GM23338 (cell line): ENCODE results near the gene SIGMAR1. TPM values are rescaled to one million over a fixed set of nuclear protein-coding genes. Genes with fewer than 3 reads are reported as not detected.

Experiments used
- ATAC-seq: fragments of 200-7000 bp; cut with Tn5 transposase; 3 replicates; pipeline ENCODE4 v1.9.1; 2020
- DNase-seq: peaks from one replicate; pipeline ENCODE4 v3.0.0-alpha.2; 2015; ENCODE audit warnings: low spot score
- H2AFZ ChIP-seq: fragments of 200-600 bp; sonication (generic); 2 replicates; pipeline ENCODE4 v1.8.0; 2016; ENCODE audit warnings: antibody characterized with exemption, mild to moderate bottlenecking, moderate library complexity
- H3F3A ChIP-seq: fragments of 200-600 bp; sonication (generic); replicated peaks from 2 replicates; pipeline ENCODE4 v1.8.0; 2017; ENCODE audit warnings: antibody characterized with exemption, mixed run types, low read depth
- H3K27ac ChIP-seq: fragments of 200-600 bp; sonication (generic); 2 replicates; pipeline ENCODE4 v1.6.1; 2016; ENCODE audit warnings: low read depth
- H3K27me3 ChIP-seq: fragments of 200-600 bp; sonication (generic); 2 replicates; pipeline ENCODE4 v1.8.0; 2016; ENCODE audit warnings: mild to moderate bottlenecking, mixed run types, moderate library complexity; ENCODE audit not compliant: insufficient read depth
- H3K36me3 ChIP-seq: fragments of 200-600 bp; sonication (generic); 2 replicates; pipeline ENCODE4 v1.8.0; 2016; ENCODE audit warnings: mild to moderate bottlenecking; ENCODE audit not compliant: insufficient read depth
- H3K4me1 ChIP-seq: fragments of 200-600 bp; sonication (generic); 2 replicates; pipeline ENCODE4 v1.8.0; 2016; ENCODE audit warnings: mild to moderate bottlenecking, moderate library complexity; ENCODE audit not compliant: insufficient read depth
- H3K4me2 ChIP-seq: fragments of 200-600 bp; sonication (generic); 2 replicates; pipeline ENCODE4 v1.7.1; 2017; ENCODE audit warnings: mixed run types
- H3K4me3 ChIP-seq: fragments of 200-600 bp; sonication (generic); 2 replicates; pipeline ENCODE4 v1.6.1; 2016; ENCODE audit warnings: mixed run types
- H3K79me2 ChIP-seq: fragments of 200-600 bp; sonication (generic); replicated peaks from 2 replicates; pipeline ENCODE4 v1.8.0; 2017; ENCODE audit warnings: mild to moderate bottlenecking; ENCODE audit not compliant: insufficient read depth
- H3K9me2 ChIP-seq: fragments of 200-600 bp; sonication (generic); 2 replicates; pipeline ENCODE4 v1.8.0; 2017; ENCODE audit not compliant: insufficient read depth
- H4K20me1 ChIP-seq: fragments of 200-600 bp; sonication (generic); replicated peaks from 2 replicates; pipeline ENCODE4 v1.8.0; 2017; ENCODE audit warnings: mild to moderate bottlenecking; ENCODE audit not compliant: insufficient read depth
- H3K27ac Mint-ChIP-seq: 2 replicates; pipeline ENCODE4 v1.8.0; 2020; ENCODE audit warnings: inconsistent platforms, mild to moderate bottlenecking, moderate library complexity, mixed read lengths
- H3K27me3 Mint-ChIP-seq: 3 replicates; pipeline ENCODE4 v1.8.0; 2022; ENCODE audit warnings: low read depth, mild to moderate bottlenecking, moderate library complexity, mixed read lengths, inconsistent platforms; ENCODE audit not compliant: insufficient read depth, poor library complexity
- H3K36me3 Mint-ChIP-seq: 3 replicates; pipeline ENCODE4 v1.8.0; 2021; ENCODE audit warnings: low read depth, mild to moderate bottlenecking, inconsistent platforms, moderate library complexity, mixed read lengths
- H3K4me1 Mint-ChIP-seq: 3 replicates; pipeline ENCODE4 v1.8.0; 2020; ENCODE audit warnings: mild to moderate bottlenecking, inconsistent platforms, mixed read lengths
- H3K4me3 Mint-ChIP-seq: 3 replicates; pipeline ENCODE4 v1.8.0; 2021; ENCODE audit warnings: moderate library complexity, mild to moderate bottlenecking, inconsistent platforms, mixed read lengths
- H3K9me3 Mint-ChIP-seq: 3 replicates; pipeline ENCODE4 v1.8.0; 2020; ENCODE audit warnings: moderate library complexity, mild to moderate bottlenecking, inconsistent platforms, mixed read lengths
- CREB1 ChIP-seq: fragments of 250-450 bp; sonication (Bioruptor Pico); IDR thresholded peaks from 2 replicates; pipeline ENCODE4 v1.5.0; 2020; ENCODE audit warnings: low read depth, mild to moderate bottlenecking, moderate library complexity
- EZH2 ChIP-seq: fragments of 200-600 bp; sonication (generic); IDR thresholded peaks from one replicate; pipeline ENCODE4 v1.8.0; 2017; ENCODE audit warnings: antibody characterized with exemption, mild to moderate bottlenecking, low read depth; ENCODE audit not compliant: unreplicated experiment
- EZH2phosphoT487 ChIP-seq: fragments of 200-600 bp; sonication (generic); IDR thresholded peaks from one replicate; pipeline ENCODE4 v1.8.1; 2018; ENCODE audit warnings: antibody characterized with exemption; ENCODE audit not compliant: unreplicated experiment
- JUNB ChIP-seq: IDR thresholded peaks from one replicate; pipeline ENCODE4 v1.6.1; 2016; ENCODE audit warnings: antibody characterized with exemption; ENCODE audit not compliant: unreplicated experiment
- REST ChIP-seq: IDR thresholded peaks from one replicate; pipeline ENCODE4 v1.6.1; 2018; ENCODE audit warnings: antibody characterized with exemption; ENCODE audit not compliant: unreplicated experiment
- ZNF114 ChIP-seq: fragments of 250-450 bp; sonication (Bioruptor Pico); IDR thresholded peaks from 2 replicates; pipeline ENCODE4 v1.5.0; 2020; ENCODE audit warnings: mild to moderate bottlenecking, moderate library complexity
- ZNF331 ChIP-seq: fragments of 250-450 bp; sonication (Bioruptor Pico); IDR thresholded peaks from 2 replicates; pipeline ENCODE4 v1.5.0; 2020; ENCODE audit warnings: low read depth, mild to moderate bottlenecking, moderate library complexity
- polyA plus RNA-seq: library from polyadenylated mRNA; unstranded; fragments of >200 nt; fragmentation: Nextera tagmentation; extraction: Ambion mirVana; gene quantifications from 2 replicates; pipeline ENCODE4 v1.2.1, GENCODE V29; 2016
- total RNA-seq: library from RNA; depleted of rRNA; stranded (reverse); fragments of >200 nt; shearing (Covaris generic); gene quantifications from 2 replicates; pipeline ENCODE4 v1.2.3, GENCODE V29; 2014
- TF ChIP-seq, protein P1 (sequence below): IDR thresholded peaks from 2 replicates; pipeline ENCODE4 v1.6.1; 2016; ENCODE audit warnings: antibody characterized with exemption
- TF ChIP-seq, protein P2 (sequence below), 2 experiments: fragments of 200-600 bp in 1 of 2; sonication (generic) in 1 of 2; conservative IDR thresholded peaks; 2 replicates each; pipeline versions ENCODE4 v1.5.1 to v1.6.1; 2016 to 2017; ENCODE audit warnings: antibody characterized with exemption in 2 of 2, low read depth in 2 of 2, mild to moderate bottlenecking in 2 of 2, moderate library complexity in 1 of 2

SIGMAR1 gene
- total and polyA plus RNA-seq, 2 experiments from 2014 or later = 82.3 to 167 TPM

GRCh38 chr9:34646211-34647083, 8.9 kb upstream of the SIGMAR1 start, which contains the start of gene GALT (continued):
- TF ChIP-seq ZNF114 (no peak), REST (no peak), EZH2phosphoT487 (no peak)

DNA sequence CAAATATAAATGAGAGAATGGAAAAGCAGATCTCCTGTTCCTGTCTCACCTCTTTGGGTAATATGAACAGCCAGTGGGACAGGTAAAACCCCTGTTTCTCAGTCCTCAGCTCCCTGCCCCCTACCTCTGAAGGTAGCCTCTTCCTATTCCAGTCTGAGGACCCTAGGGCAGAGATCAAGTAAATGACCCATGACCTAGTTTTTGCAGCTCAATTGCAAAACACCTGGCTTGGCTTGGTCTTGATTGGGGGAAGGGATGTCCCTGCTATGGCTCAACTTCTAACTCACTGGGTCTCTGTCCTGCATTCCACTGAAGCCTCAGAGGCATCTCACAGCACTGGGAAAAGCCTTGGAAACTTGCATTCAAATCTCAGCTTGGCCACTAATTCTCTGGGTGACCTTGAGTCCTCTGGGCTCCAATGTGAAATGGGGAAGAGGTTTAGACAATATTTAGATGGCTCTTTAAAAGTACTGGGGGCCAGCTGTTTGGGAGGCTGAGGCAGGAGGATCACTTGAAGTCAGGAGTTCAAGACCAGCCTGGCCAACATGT, 7.3 kb upstream of the SIGMAR1 start:
- no peaks in the 10 kb centered on the region for H3K9me2 ChIP-seq

More for the DNA sequence above, 7.3 kb upstream of the SIGMAR1 start:
- peaks cover 3% of the 10 kb centered on the region; the same call in 1 of the 2 replicates for H3K36me3 ChIP-seq
- DNase-seq = peak; percentile 56
- no peak overlapping the region for H3K4me3 ChIP-seq
- H3K27me3 Mint-ChIP-seq = peaks cover 9% of the 10 kb centered on the region
- H3K27me3 ChIP-seq = no peaks in the 10 kb centered on the region
- H3K4me1 Mint-ChIP-seq = peaks cover 34% of the 10 kb centered on the region
- H4K20me1 ChIP-seq = no peaks in the 10 kb centered on the region; the same call in 1 of the 2 replicates
- peaks cover 24% of the 10 kb centered on the region for H3K4me1 ChIP-seq
- H3F3A ChIP-seq = peaks cover 8% of the 10 kb centered on the region; the same call in 1 of the 2 replicates
- peak overlapping the region; percentile 42; the same call in 2 of the 3 replicates for H3K4me3 Mint-ChIP-seq
- H3K4me2 ChIP-seq = 0 out of 2 replicates have a peak overlapping the region, but pooled peaks have one; percentile 61
- peaks cover 24% of the 10 kb centered on the region for H3K36me3 Mint-ChIP-seq
- peak overlapping the region; percentile 80; the same call in 1 of the 2 replicates for H2AFZ ChIP-seq
- no peaks in the 10 kb centered on the region; the same call in 2 of the 3 replicates for H3K9me3 Mint-ChIP-seq
- ATAC-seq = peak; percentile 6; the same call in 2 of the 3 replicates
- no peak overlapping the region for H3K27ac ChIP-seq
- TF ChIP-seq EZH2 (no peak), ZNF331 (no peak), CREB1 (CRISPR knock-in tag) (no peak), JUNB (no peak), ZNF114 (no peak), EZH2phosphoT487 (no peak), REST (no peak)
- TF ChIP-seq, protein P1, sequence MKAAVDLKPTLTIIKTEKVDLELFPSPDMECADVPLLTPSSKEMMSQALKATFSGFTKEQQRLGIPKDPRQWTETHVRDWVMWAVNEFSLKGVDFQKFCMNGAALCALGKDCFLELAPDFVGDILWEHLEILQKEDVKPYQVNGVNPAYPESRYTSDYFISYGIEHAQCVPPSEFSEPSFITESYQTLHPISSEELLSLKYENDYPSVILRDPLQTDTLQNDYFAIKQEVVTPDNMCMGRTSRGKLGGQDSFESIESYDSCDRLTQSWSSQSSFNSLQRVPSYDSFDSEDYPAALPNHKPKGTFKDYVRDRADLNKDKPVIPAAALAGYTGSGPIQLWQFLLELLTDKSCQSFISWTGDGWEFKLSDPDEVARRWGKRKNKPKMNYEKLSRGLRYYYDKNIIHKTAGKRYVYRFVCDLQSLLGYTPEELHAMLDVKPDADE = no peak
- TF ChIP-seq, protein P2, sequence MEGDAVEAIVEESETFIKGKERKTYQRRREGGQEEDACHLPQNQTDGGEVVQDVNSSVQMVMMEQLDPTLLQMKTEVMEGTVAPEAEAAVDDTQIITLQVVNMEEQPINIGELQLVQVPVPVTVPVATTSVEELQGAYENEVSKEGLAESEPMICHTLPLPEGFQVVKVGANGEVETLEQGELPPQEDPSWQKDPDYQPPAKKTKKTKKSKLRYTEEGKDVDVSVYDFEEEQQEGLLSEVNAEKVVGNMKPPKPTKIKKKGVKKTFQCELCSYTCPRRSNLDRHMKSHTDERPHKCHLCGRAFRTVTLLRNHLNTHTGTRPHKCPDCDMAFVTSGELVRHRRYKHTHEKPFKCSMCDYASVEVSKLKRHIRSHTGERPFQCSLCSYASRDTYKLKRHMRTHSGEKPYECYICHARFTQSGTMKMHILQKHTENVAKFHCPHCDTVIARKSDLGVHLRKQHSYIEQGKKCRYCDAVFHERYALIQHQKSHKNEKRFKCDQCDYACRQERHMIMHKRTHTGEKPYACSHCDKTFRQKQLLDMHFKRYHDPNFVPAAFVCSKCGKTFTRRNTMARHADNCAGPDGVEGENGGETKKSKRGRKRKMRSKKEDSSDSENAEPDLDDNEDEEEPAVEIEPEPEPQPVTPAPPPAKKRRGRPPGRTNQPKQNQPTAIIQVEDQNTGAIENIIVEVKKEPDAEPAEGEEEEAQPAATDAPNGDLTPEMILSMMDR (conservative IDR thresholded peaks at IDR 0.05; ENCODE audit: low read depth in 2 of 2) = no peak
- peak overlapping the region; percentile 61 for H3K27ac Mint-ChIP-seq
- H3K79me2 ChIP-seq = peaks cover 6% of the 10 kb centered on the region
